ENCODE data around the gene COL5A1.

- no peak for TF ChIP-seq CTCF (IDR thresholded peaks at IDR 0.05)
- peak; percentile 5 to 10 for TF ChIP-seq POLR2AphosphoS5 (IDR thresholded peaks at IDR 0.05)
- TF ChIP-seq POLR2A (IDR thresholded peaks at IDR 0.05): no peak
Measured at GRCh38 chr9:134644725-134645606, 3.4 kb downstream of the COL5A1 start.

Data from upper lobe of left lung (tissue), 4 donors.